H1 (cell line): ENCODE results near the gene CILP.

Experiments used
- CREB1 ChIP-seq: IDR thresholded peaks from 2 replicates; pipeline ENCODE4 v1.6.1; 2012; ENCODE audit warnings: inconsistent platforms
- EZH2 ChIP-seq: fragments of 200-600 bp; sonication (generic); IDR thresholded peaks from 2 replicates; pipeline ENCODE4 v1.7.1; 2012; ENCODE audit warnings: low read depth, mild to moderate bottlenecking, moderate library complexity, low read length, inconsistent platforms; ENCODE audit not compliant: severe bottlenecking
- POLR2AphosphoS5 ChIP-seq: IDR thresholded peaks from 2 replicates; pipeline ENCODE4 v1.6.1; 2011; ENCODE audit warnings: low read depth, low read length
- RFX5 ChIP-seq: IDR thresholded peaks from 2 replicates; pipeline ENCODE4 v1.6.1; 2011; ENCODE audit warnings: low read depth, low read length, improper control_type of control experiment, borderline replicate concordance

DNA sequence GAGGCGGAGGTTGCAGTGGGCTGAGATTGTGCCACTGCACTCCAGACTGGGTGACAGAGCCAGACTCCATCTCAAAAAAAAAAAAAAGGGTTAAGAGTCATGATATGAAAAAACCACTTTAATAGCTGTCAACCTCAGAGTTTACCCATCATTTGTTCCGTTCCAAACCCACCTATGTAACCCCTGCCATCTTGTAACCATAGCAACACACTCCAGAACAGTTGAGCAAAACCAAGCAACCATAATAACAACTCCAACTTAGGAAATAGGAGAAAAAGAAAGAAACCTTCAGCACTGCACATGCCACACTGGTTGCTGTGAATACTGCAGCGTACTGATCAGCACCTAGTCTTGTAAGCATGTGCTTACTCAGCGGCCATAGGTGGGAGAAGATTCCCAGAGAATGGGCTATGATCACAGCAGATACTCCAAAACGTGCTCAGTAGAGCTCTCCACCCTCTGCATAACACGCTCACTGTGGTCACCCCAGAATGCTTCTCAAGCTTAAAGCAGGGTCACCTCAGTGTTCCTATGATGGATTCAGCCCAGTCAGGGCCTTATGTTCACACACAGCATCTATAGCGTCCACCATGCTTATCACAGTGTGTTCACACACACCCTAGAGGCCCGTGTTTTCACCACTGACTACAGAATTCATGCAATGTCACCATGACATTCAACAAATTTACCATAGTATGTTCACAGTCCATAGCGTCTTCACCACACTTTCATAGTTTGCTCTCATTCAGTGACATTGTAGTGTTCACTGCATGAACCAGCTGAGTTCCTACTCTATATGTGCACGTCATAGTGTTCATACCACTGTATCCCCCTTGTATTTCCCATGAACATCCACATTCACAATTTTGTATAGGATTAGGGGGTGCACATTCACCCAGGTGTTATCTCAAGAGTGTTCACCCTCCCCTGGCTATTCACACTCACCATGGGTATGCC lies 6.5 kb upstream of the CILP start:
- TF ChIP-seq RFX5: no peak
- TF ChIP-seq CREB1: no peak
- no peak for TF ChIP-seq POLR2AphosphoS5
- no peak for TF ChIP-seq EZH2
